HEK293 (cell line): ENCODE results near the gene RAD9B.
A peak's percentile ranks its signal among the peaks of the same experiment; 100 is the strongest.

Source experiments
- BCL11B ChIP-seq: fragments of 450-650 bp; formaldehyde crosslinking; IDR thresholded peaks from 2 replicates; pipeline ENCODE4 v1.5.1; 2016; ENCODE audit warnings: low read depth, missing biosample characterization, missing genetic modification characterization
- GLIS1 ChIP-seq: fragments of 450-650 bp; formaldehyde crosslinking; IDR thresholded peaks from 2 replicates; pipeline ENCODE4 v1.5.1; 2016; ENCODE audit warnings: missing biosample characterization, missing genetic modification characterization
- HOXC10 ChIP-seq: sonication (generic); formaldehyde crosslinking; IDR thresholded peaks from 2 replicates; pipeline ENCODE4 v1.8.1; 2023; ENCODE audit warnings: mild to moderate bottlenecking, missing genetic modification reagents
- KLF16 ChIP-seq: fragments of 450-650 bp; formaldehyde crosslinking; IDR thresholded peaks from 2 replicates; pipeline ENCODE4 v1.5.1; 2017; ENCODE audit warnings: missing biosample characterization, missing genetic modification characterization
- KLF8 ChIP-seq: fragments of 450-650 bp; formaldehyde crosslinking; IDR thresholded peaks from 2 replicates; pipeline ENCODE4 v1.5.1; 2016; ENCODE audit warnings: missing biosample characterization, missing genetic modification characterization
- KLF9 ChIP-seq: fragments of 450-650 bp; formaldehyde crosslinking; IDR thresholded peaks from 2 replicates; pipeline ENCODE4 v1.5.1; 2016; ENCODE audit warnings: missing biosample characterization, missing genetic modification characterization, low read depth
- SCRT1 ChIP-seq: fragments of 450-650 bp; formaldehyde crosslinking; IDR thresholded peaks from 2 replicates; pipeline ENCODE4 v1.5.1; 2016; ENCODE audit warnings: missing biosample characterization, missing genetic modification characterization, borderline replicate concordance
- YY1 ChIP-seq: fragments of 450-650 bp; formaldehyde crosslinking; IDR thresholded peaks from 2 replicates; pipeline ENCODE4 v1.5.1; 2018; ENCODE audit warnings: missing biosample characterization, missing genetic modification characterization
- ZBTB11 ChIP-seq: fragments of 450-650 bp; formaldehyde crosslinking; conservative IDR thresholded peaks from 2 replicates; pipeline ENCODE4 v1.5.1; 2016; ENCODE audit warnings: low read depth, missing biosample characterization, missing genetic modification characterization
- ZFP3 ChIP-seq: fragments of 450-650 bp; formaldehyde crosslinking; IDR thresholded peaks from 2 replicates; pipeline ENCODE4 v1.5.1; 2016; ENCODE audit warnings: low read depth, missing biosample characterization, missing genetic modification characterization
- ZFP41 ChIP-seq: fragments of 450-650 bp; formaldehyde crosslinking; IDR thresholded peaks from 2 replicates; pipeline ENCODE4 v1.5.1; 2016; ENCODE audit warnings: missing biosample characterization, missing genetic modification characterization, borderline replicate concordance
- ZNF146 ChIP-seq: fragments of 450-650 bp; formaldehyde crosslinking; IDR thresholded peaks from 2 replicates; pipeline ENCODE4 v1.5.1; 2016; ENCODE audit warnings: missing biosample characterization, missing genetic modification characterization
- ZNF202 ChIP-seq: fragments of 450-650 bp; formaldehyde crosslinking; IDR thresholded peaks from 2 replicates; pipeline ENCODE4 v1.5.1; 2016; ENCODE audit warnings: missing biosample characterization, missing genetic modification characterization, borderline replicate concordance
- ZNF239 ChIP-seq: fragments of 450-650 bp; formaldehyde crosslinking; IDR thresholded peaks from 2 replicates; pipeline ENCODE4 v1.5.1; 2016; ENCODE audit warnings: missing biosample characterization, missing genetic modification characterization
- ZNF324 ChIP-seq: fragments of 450-650 bp; formaldehyde crosslinking; IDR thresholded peaks from 2 replicates; pipeline ENCODE4 v1.5.1; 2016; ENCODE audit warnings: missing biosample characterization, missing genetic modification characterization
- ZNF48 ChIP-seq: fragments of 450-650 bp; formaldehyde crosslinking; IDR thresholded peaks from 2 replicates; pipeline ENCODE4 v1.5.1; 2016; ENCODE audit warnings: missing biosample characterization, missing genetic modification characterization
- ZNF518A ChIP-seq: fragments of 450-650 bp; formaldehyde crosslinking; conservative IDR thresholded peaks from 2 replicates; pipeline ENCODE4 v1.5.1; 2016; ENCODE audit warnings: low read depth, missing biosample characterization, missing genetic modification characterization
- ZNF548 ChIP-seq: fragments of 450-650 bp; formaldehyde crosslinking; IDR thresholded peaks from 2 replicates; pipeline ENCODE4 v1.5.1; 2016; ENCODE audit warnings: missing biosample characterization, missing genetic modification characterization
- ZNF629 ChIP-seq: fragments of 450-650 bp; formaldehyde crosslinking; IDR thresholded peaks from 2 replicates; pipeline ENCODE4 v1.5.1; 2017; ENCODE audit warnings: missing biosample characterization, missing genetic modification characterization
- ZNF670 ChIP-seq: fragments of 450-650 bp; formaldehyde crosslinking; IDR thresholded peaks from 2 replicates; pipeline ENCODE4 v1.5.1; 2016; ENCODE audit warnings: missing biosample characterization, missing genetic modification characterization, low read depth
- TF ChIP-seq, protein P1 (sequence below): fragments of 450-650 bp; formaldehyde crosslinking; IDR thresholded peaks from 2 replicates; pipeline ENCODE4 v1.5.1; 2017; ENCODE audit warnings: missing biosample characterization, missing genetic modification characterization
- TF ChIP-seq, protein P2 (sequence below): fragments of 450-650 bp; formaldehyde crosslinking; IDR thresholded peaks from 2 replicates; pipeline ENCODE4 v1.5.1; 2016; ENCODE audit warnings: missing biosample characterization, missing genetic modification characterization, borderline replicate concordance
- TF ChIP-seq, protein P3 (sequence below): fragments of 450-650 bp; formaldehyde crosslinking; IDR thresholded peaks from 2 replicates; pipeline ENCODE4 v1.5.1; 2017; ENCODE audit warnings: missing biosample characterization, missing genetic modification characterization

RAD9B gene

DNA sequence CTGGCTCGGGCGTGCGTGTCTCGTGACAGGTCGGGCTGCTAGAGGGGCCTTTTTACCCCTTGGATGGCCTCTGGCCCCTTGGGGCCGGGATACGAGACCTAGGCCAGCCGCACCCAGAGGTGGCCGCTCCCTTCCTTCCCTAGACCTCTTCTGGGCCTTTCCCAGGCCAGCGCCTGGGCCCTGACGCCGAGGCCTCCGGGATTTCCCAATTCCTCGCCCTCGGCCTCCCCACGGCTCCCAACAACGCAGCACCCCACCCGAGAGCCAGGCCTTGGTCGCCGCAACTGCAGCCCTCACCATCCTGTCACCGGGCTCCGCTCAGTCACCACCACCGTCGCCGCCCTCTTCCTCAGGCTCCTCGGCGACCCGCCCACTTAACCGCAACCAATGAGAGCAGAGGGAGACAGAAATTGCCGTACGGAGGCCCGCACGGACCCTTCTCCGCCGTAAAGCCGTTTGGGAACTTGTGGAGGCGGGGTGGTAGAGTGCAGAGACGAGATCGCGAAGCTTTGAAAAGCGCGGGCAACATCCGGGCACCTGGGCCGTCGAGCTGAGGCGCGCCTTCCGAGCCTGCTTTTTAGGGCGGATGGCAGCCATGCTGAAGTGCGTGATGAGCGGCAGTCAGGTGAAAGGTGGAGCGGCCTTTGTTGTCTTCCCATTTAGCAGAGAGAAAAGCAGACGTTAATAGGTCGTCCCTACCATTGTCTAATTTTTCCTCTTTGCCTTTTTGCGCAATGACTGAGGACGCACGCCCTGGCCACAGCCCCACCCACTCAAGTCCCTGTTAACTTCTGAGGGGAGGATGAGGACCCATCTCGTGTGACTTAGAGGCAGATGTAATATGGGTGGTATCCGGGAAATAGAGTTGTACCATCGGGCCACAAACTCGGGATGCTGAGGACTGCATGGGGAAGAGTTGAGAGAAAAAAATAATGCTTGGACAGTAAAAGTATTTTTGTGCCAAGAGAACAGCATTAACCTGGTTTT is at the start of gene RAD9B, which contains the start of gene VPS29 (continued):
- TF ChIP-seq SCRT1 (peak; percentile 98), ZFP41 (no peak), YY1 (peak; percentile 92), ZFP3 (tag by site-specific recombination) (no peak), ZNF629 (peak; percentile 72), KLF16 (tag by site-specific recombination) (peak; percentile 96), ZNF146 (tag by site-specific recombination) (peak; percentile 22; the same call in 1 of the 2 replicates), ZNF670 (tag by site-specific recombination) (no peak), BCL11B (tag by site-specific recombination) (no peak), KLF9 (peak; percentile 92), ZNF239 (tag by site-specific recombination) (0 out of 2 replicates have a peak, but pooled peaks have one; percentile 13), ZBTB11 (tag by site-specific recombination) (peak; percentile 59), ZNF548 (no peak), ZNF202 (tag by site-specific recombination) (no peak), KLF8 (peak; percentile 82; the same call in 1 of the 2 replicates), ZNF48 (tag by site-specific recombination) (no peak), ZNF518A (tag by site-specific recombination) (peak; percentile 73), GLIS1 (tag by site-specific recombination) (peak; percentile 73), HOXC10 (CRISPR knock-in tag) (no peak), ZNF324 (tag by site-specific recombination) (peak; percentile 78; the same call in 1 of the 2 replicates)
- TF ChIP-seq, protein P1, sequence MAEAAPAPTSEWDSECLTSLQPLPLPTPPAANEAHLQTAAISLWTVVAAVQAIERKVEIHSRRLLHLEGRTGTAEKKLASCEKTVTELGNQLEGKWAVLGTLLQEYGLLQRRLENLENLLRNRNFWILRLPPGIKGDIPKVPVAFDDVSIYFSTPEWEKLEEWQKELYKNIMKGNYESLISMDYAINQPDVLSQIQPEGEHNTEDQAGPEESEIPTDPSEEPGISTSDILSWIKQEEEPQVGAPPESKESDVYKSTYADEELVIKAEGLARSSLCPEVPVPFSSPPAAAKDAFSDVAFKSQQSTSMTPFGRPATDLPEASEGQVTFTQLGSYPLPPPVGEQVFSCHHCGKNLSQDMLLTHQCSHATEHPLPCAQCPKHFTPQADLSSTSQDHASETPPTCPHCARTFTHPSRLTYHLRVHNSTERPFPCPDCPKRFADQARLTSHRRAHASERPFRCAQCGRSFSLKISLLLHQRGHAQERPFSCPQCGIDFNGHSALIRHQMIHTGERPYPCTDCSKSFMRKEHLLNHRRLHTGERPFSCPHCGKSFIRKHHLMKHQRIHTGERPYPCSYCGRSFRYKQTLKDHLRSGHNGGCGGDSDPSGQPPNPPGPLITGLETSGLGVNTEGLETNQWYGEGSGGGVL: peak; percentile 43; the same call in 1 of the 2 replicates
- TF ChIP-seq, protein P2, sequence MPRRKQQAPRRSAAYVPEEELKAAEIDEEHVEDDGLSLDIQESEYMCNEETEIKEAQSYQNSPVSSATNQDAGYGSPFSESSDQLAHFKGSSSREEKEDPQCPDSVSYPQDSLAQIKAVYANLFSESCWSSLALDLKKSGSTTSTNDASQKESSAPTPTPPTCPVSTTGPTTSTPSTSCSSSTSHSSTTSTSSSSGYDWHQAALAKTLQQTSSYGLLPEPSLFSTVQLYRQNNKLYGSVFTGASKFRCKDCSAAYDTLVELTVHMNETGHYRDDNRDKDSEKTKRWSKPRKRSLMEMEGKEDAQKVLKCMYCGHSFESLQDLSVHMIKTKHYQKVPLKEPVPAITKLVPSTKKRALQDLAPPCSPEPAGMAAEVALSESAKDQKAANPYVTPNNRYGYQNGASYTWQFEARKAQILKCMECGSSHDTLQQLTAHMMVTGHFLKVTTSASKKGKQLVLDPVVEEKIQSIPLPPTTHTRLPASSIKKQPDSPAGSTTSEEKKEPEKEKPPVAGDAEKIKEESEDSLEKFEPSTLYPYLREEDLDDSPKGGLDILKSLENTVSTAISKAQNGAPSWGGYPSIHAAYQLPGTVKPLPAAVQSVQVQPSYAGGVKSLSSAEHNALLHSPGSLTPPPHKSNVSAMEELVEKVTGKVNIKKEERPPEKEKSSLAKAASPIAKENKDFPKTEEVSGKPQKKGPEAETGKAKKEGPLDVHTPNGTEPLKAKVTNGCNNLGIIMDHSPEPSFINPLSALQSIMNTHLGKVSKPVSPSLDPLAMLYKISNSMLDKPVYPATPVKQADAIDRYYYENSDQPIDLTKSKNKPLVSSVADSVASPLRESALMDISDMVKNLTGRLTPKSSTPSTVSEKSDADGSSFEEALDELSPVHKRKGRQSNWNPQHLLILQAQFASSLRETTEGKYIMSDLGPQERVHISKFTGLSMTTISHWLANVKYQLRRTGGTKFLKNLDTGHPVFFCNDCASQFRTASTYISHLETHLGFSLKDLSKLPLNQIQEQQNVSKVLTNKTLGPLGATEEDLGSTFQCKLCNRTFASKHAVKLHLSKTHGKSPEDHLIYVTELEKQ: no peak
- TF ChIP-seq, protein P3, sequence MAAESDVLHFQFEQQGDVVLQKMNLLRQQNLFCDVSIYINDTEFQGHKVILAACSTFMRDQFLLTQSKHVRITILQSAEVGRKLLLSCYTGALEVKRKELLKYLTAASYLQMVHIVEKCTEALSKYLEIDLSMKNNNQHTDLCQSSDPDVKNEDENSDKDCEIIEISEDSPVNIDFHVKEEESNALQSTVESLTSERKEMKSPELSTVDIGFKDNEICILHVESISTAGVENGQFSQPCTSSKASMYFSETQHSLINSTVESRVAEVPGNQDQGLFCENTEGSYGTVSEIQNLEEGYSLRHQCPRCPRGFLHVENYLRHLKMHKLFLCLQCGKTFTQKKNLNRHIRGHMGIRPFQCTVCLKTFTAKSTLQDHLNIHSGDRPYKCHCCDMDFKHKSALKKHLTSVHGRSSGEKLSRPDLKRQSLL (tag by site-specific recombination): peak; percentile 46; the same call in 1 of the 2 replicates
